Measurements from ENCODE around the gene PCCA.

DNA sequence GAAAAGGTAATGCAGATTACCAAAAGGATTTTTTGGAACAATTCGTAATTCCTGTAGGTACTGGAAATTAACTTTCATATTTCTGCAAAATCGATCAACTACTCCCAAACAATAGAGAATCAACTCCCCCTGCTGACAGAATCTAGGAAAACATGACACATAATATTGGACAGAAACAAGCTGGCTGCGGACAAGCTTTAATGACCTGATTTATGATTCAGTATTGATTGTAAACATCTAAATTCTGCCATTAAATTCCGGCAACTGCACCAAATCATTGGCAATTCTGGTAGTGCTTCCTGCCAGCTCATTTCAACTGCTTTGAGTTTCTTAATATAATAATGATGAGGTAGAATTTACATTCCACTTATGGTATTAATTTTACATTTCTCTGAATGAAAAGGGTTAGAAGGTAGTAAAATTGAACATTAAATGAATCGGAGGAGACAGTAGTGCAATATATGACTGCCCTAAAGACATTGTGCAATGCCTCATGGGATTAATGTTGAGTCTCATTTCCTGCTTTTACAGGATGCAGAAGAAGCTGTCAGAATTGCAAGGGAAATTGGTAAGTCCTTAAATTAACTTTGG lies 146.5 kb downstream of the PCCA start:
- TF ChIP-seq, protein P1, sequence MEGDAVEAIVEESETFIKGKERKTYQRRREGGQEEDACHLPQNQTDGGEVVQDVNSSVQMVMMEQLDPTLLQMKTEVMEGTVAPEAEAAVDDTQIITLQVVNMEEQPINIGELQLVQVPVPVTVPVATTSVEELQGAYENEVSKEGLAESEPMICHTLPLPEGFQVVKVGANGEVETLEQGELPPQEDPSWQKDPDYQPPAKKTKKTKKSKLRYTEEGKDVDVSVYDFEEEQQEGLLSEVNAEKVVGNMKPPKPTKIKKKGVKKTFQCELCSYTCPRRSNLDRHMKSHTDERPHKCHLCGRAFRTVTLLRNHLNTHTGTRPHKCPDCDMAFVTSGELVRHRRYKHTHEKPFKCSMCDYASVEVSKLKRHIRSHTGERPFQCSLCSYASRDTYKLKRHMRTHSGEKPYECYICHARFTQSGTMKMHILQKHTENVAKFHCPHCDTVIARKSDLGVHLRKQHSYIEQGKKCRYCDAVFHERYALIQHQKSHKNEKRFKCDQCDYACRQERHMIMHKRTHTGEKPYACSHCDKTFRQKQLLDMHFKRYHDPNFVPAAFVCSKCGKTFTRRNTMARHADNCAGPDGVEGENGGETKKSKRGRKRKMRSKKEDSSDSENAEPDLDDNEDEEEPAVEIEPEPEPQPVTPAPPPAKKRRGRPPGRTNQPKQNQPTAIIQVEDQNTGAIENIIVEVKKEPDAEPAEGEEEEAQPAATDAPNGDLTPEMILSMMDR (IDR thresholded peaks at IDR 0.05) = peak in 3 of 4 experiments; percentile 23 to 68 (median 62)
- TF ChIP-seq POLR2A (IDR thresholded peaks at IDR 0.05) = no peak

Measured in prostate gland (tissue), 2 donors.